Measurements from ENCODE around the gene COL8A1.

The COL8A1 gene

GRCh38 chr3:99783011-99783573, 144.7 kb downstream of the COL8A1 start:
- TF ChIP-seq CTCF (IDR thresholded peaks at IDR 0.05; ENCODE audit: extremely low read depth, missing control alignments), result no peak
- no peak for DNase-seq (ENCODE audit: low spot score)

GRCh38 chr3:99789011-99789721, 150.8 kb downstream of the COL8A1 start:
- peak; percentile 39 for TF ChIP-seq CTCF (IDR thresholded peaks at IDR 0.05; ENCODE audit: extremely low read depth, missing control alignments)
- peak; percentile 39 for DNase-seq (ENCODE audit: low spot score)

GRCh38 chr3:99794485-99794884, 156.1 kb downstream of the COL8A1 start:
- no peak for TF ChIP-seq CTCF (IDR thresholded peaks at IDR 0.05; ENCODE audit: extremely low read depth, missing control alignments)
- DNase-seq (ENCODE audit: low spot score), result no peak

GRCh38 chr3:99795573-99795972, 157.2 kb downstream of the COL8A1 start:
- no peak for DNase-seq (ENCODE audit: low spot score)
- TF ChIP-seq CTCF (IDR thresholded peaks at IDR 0.05; ENCODE audit: extremely low read depth, missing control alignments), result no peak

- DNase-seq (ENCODE audit: low spot score), result no peak
- no peak for TF ChIP-seq CTCF (IDR thresholded peaks at IDR 0.05; ENCODE audit: extremely low read depth, missing control alignments)
Measured at GRCh38 chr3:99799422-99799821, 161.0 kb downstream of the COL8A1 start.

- no peak for DNase-seq (ENCODE audit: low spot score)
- TF ChIP-seq CTCF (IDR thresholded peaks at IDR 0.05; ENCODE audit: extremely low read depth, missing control alignments), result no peak
Measured at GRCh38 chr3:99803297-99803696, 164.9 kb downstream of the COL8A1 start.

- no peak for DNase-seq (ENCODE audit: low spot score)
- TF ChIP-seq CTCF (IDR thresholded peaks at IDR 0.05; ENCODE audit: extremely low read depth, missing control alignments), result no peak
Measured at GRCh38 chr3:99805160-99805559, 166.8 kb downstream of the COL8A1 start.

Data from GM20000 (cell line).